ENCODE results near the gene ZC2HC1C.

The ZC2HC1C gene

GRCh38 chr14:75069121-75069810 lies at the start of gene ZC2HC1C:
Gene ZC2HC1C, plus strand, starts transcription at chr14:75069641. Its CDS starts 933 bp downstream, at chr14:75070574.
- DNase-seq: no peak

- no peak for DNase-seq
Observed at GRCh38 chr14:75022655-75023054, 46.8 kb upstream of the ZC2HC1C start.

DNA sequence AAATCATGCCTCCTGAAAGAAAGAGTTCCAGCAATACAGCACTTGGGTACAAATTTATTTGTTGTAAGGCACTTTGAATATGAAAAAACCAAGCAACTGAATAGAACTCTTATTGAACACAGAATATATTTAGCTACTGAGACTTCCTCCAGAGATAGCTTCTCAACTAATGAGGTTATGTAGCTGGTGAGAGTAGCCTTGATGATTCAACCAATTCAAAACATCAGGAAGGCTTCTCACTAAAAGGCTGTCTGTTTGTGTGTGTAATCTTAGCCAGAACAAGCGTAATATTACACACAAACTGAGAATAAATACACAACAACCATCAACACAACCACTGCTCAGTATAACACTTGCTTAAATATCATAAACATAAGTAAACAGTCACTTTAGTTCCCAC lies 46.3 kb upstream of the ZC2HC1C start:
- no peak for DNase-seq

- DNase-seq: no peak
Observed at GRCh38 chr14:75025082-75025481, 44.4 kb upstream of the ZC2HC1C start.

GRCh38 chr14:75025876-75026275 lies 43.6 kb upstream of the ZC2HC1C start:
- no peak for DNase-seq

GRCh38 chr14:75030147-75030546 lies 39.3 kb upstream of the ZC2HC1C start:
- DNase-seq: no peak

DNA sequence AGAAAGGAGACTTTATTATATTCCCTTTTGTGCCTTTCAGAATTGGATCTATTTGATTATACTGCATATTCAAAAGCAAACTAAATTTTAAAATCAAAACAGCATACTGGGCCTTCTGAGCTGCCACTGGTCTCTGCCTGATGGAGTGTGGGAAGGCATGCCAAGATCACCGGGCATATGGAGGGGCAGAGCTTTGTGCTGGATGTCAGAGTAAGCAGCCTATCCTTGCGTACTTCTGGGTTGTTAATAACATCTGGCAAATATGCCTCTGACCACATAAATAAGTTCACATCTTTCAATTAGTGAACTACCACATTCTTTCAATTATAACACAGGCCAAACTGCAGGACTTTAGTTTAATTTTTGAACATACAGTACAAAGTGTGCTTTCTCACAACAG lies 36.5 kb upstream of the ZC2HC1C start:
- no peak for DNase-seq

- DNase-seq: no peak
Observed at GRCh38 chr14:75040507-75040906, 28.9 kb upstream of the ZC2HC1C start.

GRCh38 chr14:75040959-75041358 lies 28.5 kb upstream of the ZC2HC1C start:
- DNase-seq: no peak

DNA sequence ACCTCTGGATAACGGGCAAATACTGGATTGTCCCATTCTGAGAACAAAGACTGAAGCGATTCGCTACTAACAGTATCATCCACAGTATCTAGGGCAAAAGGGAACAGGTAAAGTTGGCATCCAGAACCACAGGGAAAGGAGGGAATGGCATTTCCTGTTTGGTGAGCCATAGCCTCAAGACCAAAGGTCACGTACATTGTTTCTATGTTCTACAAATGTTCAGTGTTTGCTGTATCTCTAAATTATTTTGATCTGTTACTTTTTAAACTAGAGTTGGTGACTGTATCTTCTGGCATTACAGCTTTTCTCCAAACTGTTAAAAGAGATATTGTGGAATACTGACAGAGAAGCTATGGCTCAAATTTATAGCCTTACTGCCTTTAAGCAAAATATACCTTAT lies 27.8 kb upstream of the ZC2HC1C start:
- DNase-seq: no peak

DNA sequence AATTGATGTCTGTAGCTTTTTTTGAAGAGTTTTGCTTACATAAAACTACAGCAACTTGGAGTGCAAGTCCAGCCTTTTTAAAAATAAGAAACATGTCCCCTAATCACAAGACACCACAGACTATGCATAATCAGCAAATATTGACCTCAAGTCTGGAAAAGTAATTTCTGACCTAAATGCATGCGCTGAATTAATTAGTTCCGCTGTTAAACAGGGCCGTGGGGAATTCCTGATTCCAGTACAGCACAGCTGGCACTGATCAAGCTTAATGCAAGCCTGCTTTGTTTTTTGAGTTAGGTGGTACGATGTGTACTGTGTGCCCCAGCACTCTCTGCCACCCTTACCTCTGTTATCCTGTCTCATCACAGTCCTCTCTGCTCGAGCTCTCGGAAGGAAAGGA lies 27.4 kb upstream of the ZC2HC1C start:
- no peak for DNase-seq

DNA sequence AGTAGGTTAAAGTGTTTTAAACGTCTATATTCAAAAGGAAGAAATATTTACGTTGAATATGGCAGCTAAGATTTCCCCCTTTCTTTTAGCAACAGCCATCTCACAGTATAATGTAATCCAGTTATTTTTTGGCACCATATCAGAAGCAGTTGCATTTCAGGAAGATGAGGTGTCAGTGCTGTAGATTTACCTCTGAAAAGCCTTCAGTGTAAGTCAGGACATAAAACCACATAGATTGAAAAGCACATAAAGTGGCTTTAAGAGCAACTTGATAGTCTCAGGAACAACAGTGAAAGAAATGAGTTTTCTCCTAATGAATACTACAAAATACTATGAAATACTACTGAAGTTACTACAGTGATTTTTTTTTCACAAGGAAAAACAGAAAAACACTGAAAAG lies 25.1 kb upstream of the ZC2HC1C start:
- DNase-seq: no peak

DNA sequence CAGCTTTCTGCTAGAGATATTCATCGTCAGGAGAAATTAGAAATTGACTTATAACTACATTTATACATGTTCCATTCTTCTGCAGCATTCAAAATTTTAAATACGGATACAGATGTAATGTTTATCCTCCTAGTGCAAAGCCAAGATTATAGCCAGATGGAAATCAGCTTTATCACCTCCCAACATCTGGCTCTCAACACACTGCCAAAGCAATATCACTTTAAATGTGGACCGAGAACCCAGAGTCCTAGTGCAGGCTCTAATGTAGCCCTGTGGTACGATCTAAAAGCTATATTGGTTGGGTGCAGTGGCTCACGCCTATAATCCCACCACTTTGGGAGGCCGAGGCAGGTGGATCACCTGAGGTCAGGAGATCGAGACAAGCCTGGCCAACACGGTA lies 24.7 kb upstream of the ZC2HC1C start:
- DNase-seq: no peak

- no peak for DNase-seq
Observed at GRCh38 chr14:75046275-75046674, 23.2 kb upstream of the ZC2HC1C start.

DNA sequence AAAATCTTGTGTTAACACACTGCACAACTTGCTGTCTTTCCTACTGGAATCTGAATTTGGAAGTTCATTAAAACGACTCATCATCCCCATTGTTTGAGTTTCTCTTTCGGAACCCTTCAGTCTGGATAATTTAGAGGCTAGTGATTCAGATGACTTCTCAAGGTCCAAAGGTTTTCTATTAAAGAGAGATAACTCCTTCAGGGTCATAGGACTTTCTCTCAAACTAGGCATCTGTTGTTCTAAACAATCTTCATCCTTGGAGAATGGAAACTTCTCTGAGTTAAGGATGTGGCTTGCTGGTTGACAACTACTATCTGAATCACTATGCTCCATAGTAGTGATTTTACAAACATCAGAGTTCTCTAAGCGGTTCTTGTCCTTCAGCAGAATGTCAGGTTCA lies 22.5 kb upstream of the ZC2HC1C start:
- no peak for DNase-seq

- no peak for DNase-seq
Observed at GRCh38 chr14:75047506-75047905, 21.9 kb upstream of the ZC2HC1C start.

DNA sequence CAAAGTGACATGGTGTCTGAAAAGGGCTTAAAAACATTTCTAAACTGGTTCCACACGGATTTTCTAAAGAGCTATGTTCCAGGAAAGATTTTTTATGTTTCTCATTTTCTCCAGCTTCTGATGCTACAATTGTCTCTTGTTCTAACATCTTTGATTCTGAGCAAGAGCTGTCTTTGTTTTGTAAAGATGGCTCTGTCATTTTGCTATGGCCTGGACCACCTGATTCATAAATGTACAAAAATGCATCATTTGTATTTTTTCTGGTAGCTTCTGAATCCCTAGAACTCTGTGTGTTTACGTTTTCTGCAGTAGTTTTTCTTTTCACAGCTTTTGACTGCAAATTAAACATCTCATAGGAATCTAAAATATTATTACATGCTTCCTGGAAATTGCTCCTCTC lies 21.3 kb upstream of the ZC2HC1C start:
- DNase-seq: no peak

- DNase-seq: no peak
Observed at GRCh38 chr14:75049136-75049535, 20.3 kb upstream of the ZC2HC1C start.

DNA sequence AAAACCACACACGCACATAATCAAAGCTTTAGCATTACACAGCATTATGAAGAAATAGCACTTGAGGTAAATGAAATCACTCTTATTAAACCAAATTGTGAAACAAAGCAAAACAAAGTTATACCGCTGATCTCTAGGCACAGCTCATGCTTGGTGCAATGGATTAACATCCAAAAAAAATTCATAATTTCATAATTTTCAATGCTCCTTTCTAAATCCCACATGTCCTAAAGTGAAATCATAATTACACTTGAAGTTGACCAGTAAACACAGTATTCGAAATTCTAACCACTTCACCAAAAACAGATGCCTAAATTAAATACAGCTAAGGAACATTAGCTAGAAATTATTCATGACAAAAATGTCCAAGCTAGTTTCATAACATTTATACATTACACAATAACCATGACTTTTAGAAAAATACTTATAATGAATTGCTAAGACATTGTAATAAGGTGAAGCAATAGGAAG lies 19.7 kb upstream of the ZC2HC1C start:
- DNase-seq: no peak

GRCh38 chr14:75050852-75051555 lies 18.4 kb upstream of the ZC2HC1C start, which contains the start of gene MLH3:
Gene MLH3, minus strand, starts transcription at chr14:75051467. Its CDS starts 1,812 bp downstream, at chr14:75049655.
- peak; percentile 54 for DNase-seq

- no peak for DNase-seq
Observed at GRCh38 chr14:75051556-75051899, 17.9 kb upstream of the ZC2HC1C start.

DNA sequence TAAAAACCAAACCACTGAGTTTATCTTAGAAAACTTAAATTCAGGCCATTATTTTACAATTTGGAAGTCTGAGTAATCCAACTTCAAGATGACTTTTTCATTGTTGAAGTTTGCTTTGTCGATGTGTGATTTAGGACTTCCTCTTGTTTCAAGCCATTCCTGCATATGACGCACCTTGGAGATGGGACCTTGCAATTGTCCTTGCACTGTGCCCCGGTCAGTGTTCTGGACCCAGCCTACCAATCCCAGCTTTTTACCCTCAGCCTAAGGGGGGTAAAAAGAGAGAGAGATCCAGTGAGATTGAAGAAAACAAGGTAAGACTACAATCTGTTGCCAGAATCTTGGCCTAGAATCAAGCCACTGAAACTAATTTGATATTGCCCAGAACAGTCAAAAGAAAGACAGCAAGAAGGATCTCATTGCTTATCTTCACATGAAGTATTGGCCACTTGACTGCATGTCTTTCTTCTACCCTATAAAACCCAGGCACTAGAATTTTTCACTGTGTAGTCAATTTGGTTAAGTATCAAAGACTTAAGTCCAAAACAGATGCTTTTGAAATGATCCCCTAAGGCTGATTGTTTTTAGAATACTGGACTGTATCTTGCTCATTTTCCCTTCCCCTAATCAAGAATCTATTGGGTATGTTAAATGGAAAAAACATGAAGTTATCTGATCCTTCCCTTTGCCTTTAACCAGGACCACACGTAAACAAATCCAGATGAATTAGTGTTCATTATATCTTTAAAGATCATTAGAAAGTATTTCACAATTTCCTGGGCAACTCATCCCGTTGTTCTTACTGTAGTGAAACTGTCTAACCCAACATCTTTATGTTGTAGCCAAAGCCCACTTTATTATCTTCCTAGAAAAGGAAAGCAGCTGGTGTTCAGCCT lies 15.8 kb upstream of the ZC2HC1C start:
- no peak for DNase-seq

DNA sequence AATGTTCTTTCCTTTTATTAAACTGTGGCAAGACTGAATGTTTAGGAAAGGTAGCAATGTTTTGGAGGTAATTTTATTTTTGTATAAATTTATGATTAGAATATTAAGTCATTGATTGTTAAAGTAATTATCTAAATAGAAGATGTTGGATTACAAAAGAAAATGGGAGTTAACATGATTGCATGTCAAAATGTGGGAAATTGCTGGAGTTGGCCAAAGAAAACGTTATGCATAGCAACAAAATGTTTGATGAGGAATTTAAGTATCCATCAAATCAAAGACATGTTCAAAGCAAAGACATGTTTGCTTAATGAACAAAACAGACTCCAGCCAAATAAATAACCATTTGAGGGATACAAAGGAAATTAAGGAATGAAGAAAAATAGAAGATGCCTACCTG lies 15.0 kb upstream of the ZC2HC1C start:
- no peak for DNase-seq

DNA sequence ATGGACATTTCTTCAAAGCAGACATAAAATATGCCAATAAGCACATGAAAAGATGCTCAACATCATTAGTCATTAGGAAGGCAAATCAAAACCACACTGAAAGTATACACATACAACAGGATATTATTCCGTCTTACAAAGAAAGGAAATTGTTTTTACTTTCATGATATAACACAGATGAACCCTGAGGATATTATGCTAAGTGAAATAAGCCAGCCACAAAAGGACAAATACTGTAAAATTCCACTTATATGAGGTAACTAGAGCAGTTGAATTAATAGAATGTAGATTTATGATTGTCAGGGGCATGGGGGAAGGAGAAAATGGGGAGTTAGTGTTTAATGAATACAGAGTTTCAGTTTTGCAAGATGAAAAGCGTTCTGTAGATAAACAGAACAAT lies 9.8 kb upstream of the ZC2HC1C start:
- no peak for DNase-seq
